Mucosa of rectum (tissue), 2 donors: ENCODE data around the gene DLGAP1.

Source experiments
- H3K27ac ChIP-seq, 2 donors: one replicate each; pipeline ENCODE4 v1.7.0; 2013; ENCODE audit warnings: inconsistent platforms in 2 of 2, low read depth in 2 of 2, low read length in 2 of 2
- H3K27me3 ChIP-seq, 2 donors: one replicate each; pipeline ENCODE4 v1.7.0; 2013; ENCODE audit warnings: low read length in 2 of 2; ENCODE audit not compliant: control insufficient read depth in 2 of 2, insufficient read depth in 2 of 2
- H3K36me3 ChIP-seq, 2 donors: one replicate each; pipeline ENCODE4 v1.7.0; 2013; ENCODE audit warnings: low read length in 2 of 2; ENCODE audit not compliant: control insufficient read depth in 2 of 2, insufficient read depth in 2 of 2
- H3K4me1 ChIP-seq, 2 donors: one replicate each; pipeline ENCODE4 v1.7.0; 2013; ENCODE audit warnings: low read length in 2 of 2, mild to moderate bottlenecking in 1 of 2; ENCODE audit not compliant: control insufficient read depth in 2 of 2, insufficient read depth in 2 of 2
- H3K4me3 ChIP-seq, 2 donors: one replicate each; pipeline ENCODE4 v1.7.0; 2013; ENCODE audit warnings: low read length in 2 of 2
- H3K9ac ChIP-seq, 2 donors: one replicate each; pipeline ENCODE4 v1.7.0; 2013; ENCODE audit warnings: low read length in 2 of 2, low read depth in 1 of 2, mild to moderate bottlenecking in 1 of 2
- H3K9me3 ChIP-seq, 2 donors: one replicate each; pipeline ENCODE4 v1.7.0; 2013; ENCODE audit warnings: low read length in 2 of 2; ENCODE audit not compliant: control insufficient read depth in 2 of 2
- donor health status: healthy.
- donor health status: Normal muscosa, but diverticular disease.

Gene DLGAP1

DNA sequence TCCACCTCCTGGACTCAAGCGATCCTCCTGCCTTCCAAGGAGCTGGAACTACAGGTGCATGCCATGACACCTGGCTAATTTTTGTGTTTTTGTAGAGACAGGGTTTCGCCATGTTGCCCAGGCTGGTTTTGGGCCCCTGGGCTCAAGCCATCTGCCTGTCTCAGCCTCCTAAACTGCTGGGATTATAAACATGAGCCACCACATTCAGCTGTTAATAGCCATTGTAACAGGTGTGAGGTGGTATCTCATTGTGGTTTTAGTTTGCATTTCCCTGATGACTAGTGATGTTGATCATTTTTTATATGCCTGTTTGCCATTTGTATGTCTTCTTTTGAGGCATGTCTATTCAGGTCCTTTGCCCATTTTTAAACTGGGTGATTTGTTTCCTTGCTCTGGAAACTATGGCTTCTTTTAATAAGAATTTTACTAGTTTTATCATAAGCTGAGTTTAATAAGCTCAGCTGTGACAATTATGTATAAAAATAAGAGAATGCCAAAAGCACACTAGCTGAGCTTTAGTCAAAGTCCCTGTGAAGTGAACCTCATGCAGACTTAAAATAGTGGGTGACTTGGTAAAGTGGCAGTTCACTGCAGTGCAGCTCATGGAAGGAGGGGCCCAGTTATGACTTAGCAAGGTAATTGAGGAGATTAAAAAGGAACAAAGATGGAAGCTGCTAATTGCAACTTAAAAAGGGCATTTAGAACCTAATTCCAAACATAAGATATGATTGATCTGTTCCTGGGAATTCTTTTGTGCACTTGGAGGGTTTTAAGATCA, 540.1 kb downstream of the DLGAP1 start:
- no peaks in the 10 kb centered on the region for H3K4me1 ChIP-seq
- no peaks in the 10 kb centered on the region for H3K27me3 ChIP-seq
- no peak overlapping the region for H3K4me3 ChIP-seq
- H3K9ac ChIP-seq: no peak overlapping the region
- H3K27ac ChIP-seq: no peak overlapping the region
- no peaks in the 10 kb centered on the region for H3K9me3 ChIP-seq
- no peaks in the 10 kb centered on the region for H3K36me3 ChIP-seq

DNA sequence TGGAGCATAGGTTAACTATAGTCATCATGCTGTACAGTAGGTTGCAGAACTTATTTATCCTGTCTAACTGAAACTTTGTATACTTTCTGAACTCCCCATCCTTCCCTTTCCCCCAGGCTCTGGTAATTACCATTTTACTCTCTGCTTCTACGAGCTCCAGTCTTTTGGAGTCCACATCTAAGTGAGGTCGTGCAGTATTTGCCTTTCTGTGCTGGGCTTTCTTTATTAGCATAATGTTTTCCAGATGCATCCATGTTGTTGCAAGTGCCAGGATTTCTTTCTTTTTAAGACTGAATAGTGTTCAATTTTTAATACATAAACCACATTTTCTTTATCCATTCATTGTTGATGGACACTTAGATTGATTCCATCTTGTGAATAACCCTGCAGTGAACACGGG, 541.0 kb downstream of the DLGAP1 start:
- Histone ChIP-seq H3K36me3 (no peaks in the 10 kb centered on the region), H3K4me1 (no peaks in the 10 kb centered on the region), H3K9ac (no peak overlapping the region), H3K9me3 (no peaks in the 10 kb centered on the region), H3K4me3 (no peak overlapping the region), H3K27me3 (no peaks in the 10 kb centered on the region), H3K27ac (no peak overlapping the region)

DNA sequence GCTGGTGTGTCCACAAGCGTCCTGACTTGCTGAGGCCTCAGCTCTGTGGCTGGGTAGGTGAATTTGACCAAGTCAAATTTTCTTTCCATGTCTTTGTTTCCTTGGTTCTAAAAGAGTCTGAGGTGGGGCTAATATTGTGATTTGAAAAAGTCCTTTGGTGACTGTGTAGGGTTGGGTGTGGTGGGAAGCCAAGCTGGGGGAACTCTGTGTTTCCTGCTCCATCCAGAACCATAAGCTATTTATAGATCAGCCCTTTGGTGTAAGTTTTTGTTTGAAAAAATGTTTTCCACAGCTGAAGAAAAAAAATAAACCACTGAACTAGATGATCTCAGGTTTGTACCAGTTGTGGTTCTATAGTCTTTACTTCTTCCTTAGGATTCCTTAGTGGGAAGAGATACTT, 542.4 kb downstream of the DLGAP1 start:
- H3K27ac ChIP-seq: no peak overlapping the region
- no peak overlapping the region for H3K4me3 ChIP-seq
- no peak overlapping the region for H3K9ac ChIP-seq
- H3K27me3 ChIP-seq: no peaks in the 10 kb centered on the region
- H3K4me1 ChIP-seq: no peaks in the 10 kb centered on the region
- no peaks in the 10 kb centered on the region for H3K9me3 ChIP-seq
- H3K36me3 ChIP-seq: no peaks in the 10 kb centered on the region

DNA sequence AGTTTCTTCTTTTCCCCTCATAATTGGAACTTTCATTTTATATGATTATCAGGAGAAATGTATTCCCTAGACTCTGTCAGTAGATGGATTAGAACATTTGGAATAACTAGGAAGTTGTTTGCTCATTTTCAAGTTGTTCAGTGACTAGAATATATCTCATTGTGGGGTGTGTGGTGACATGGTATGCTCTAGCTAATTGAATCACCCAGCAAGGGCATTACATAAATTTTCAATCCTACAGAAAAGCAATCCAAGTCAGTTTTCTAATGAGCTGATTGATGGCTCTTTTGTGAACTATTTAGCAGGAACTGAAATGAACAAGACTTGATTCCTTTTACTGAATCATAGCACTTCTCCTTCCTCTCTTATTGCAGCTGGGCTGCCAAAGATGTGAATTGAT, 543.7 kb downstream of the DLGAP1 start:
- no peaks in the 10 kb centered on the region for H3K36me3 ChIP-seq
- H3K9ac ChIP-seq: no peak overlapping the region
- H3K9me3 ChIP-seq: no peaks in the 10 kb centered on the region
- H3K4me3 ChIP-seq: no peak overlapping the region
- H3K27me3 ChIP-seq: no peaks in the 10 kb centered on the region
- H3K27ac ChIP-seq: no peak overlapping the region
- no peaks in the 10 kb centered on the region for H3K4me1 ChIP-seq

DNA sequence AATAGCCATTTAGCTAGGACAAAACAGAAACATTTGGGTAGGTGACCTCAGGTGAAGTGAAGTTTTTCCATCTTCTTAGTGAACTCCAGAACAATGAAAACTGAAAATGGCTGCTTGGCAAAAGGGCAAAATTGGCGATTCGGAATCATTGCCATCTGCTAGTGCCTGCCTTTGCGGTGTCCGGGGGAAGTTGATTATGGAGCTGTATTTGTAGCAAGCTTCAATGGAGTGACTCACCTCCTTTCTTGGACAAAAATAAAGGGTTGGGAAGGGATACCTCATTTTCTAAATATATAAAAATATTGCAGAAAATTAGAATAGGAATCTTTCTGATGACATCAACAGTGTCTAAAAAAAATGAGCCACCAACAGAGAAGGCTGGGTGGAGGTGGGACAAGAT, 544.6 kb downstream of the DLGAP1 start:
- Histone ChIP-seq H3K36me3 (no peaks in the 10 kb centered on the region), H3K4me1 (no peaks in the 10 kb centered on the region), H3K27ac (no peak overlapping the region), H3K9me3 (no peaks in the 10 kb centered on the region), H3K27me3 (no peaks in the 10 kb centered on the region), H3K4me3 (no peak overlapping the region), H3K9ac (no peak overlapping the region)

DNA sequence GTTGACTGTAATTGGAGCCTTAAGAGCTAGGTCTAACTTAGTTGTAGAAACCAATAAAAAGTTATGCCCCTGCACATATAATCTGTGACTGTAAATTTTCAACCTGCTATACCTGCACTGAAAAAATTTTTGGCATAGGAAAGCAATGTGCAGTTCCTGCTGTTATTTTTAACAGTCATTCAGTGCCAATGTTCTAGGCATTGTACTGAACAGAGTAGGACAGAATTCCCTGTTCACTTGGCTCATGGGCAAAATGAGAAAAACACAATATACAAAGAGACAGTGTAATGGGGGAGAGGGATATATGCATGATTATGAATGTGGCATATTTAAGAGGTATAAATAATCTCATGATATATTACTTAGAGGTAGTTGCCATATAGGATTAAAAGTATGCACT, 547.2 kb downstream of the DLGAP1 start:
- Histone ChIP-seq H3K4me3 (no peak overlapping the region), H3K36me3 (no peaks in the 10 kb centered on the region), H3K27ac (no peak overlapping the region), H3K27me3 (no peaks in the 10 kb centered on the region), H3K9ac (no peak overlapping the region), H3K9me3 (no peaks in the 10 kb centered on the region), H3K4me1 (no peaks in the 10 kb centered on the region)

DNA sequence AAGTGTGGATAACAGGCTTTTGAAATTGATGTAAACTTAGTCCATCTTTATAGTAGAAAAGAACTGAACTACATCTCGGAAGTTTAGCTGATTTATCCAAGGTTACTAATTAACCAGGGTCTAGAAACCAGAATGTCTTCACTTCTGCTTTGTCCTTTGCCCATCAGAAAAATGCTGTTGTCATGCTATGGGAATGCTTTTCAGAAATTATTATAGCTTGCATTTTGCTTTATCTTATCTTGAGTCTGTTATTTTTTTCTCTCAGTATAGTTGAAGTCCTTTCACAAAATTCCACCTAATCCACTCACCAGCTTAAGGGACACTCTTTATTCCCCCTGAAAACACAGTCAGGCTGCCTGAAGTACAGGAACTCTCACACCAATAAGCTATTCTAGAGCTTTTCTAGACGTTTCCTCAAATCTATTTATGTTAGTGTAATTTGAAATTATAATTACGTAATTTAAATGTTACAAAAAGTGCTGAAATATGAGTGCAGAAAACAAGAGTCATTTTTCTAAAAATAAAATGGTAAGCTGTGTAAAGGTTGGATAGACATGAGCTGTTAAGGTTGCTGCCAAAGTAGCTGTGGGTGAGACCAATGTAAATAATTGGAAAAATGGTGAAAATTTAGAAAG, 548.9 kb downstream of the DLGAP1 start:
- Histone ChIP-seq H3K9ac (no peak overlapping the region), H3K4me1 (no peaks in the 10 kb centered on the region), H3K27me3 (no peaks in the 10 kb centered on the region), H3K4me3 (no peak overlapping the region), H3K36me3 (no peaks in the 10 kb centered on the region), H3K9me3 (no peaks in the 10 kb centered on the region), H3K27ac (no peak overlapping the region)

DNA sequence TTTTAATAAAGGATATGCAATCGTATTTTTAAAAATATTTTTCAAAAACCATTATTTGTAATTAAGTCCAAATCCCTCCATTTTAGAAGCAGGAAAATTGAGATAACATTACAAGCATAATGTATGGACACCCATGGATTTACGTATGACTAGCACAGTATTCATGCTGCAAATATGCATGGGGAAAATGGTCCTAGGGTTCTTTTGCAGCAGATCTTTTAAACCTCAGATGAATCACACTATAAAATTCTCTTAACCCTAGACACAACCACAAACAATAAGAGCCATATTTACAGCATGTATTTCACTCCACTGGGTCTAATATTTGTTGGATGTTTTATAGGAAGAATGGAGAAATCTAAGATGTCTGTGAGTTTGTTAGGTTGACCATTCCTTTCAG, 551.8 kb downstream of the DLGAP1 start:
- Histone ChIP-seq H3K27me3 (no peaks in the 10 kb centered on the region), H3K9me3 (no peaks in the 10 kb centered on the region)

DNA sequence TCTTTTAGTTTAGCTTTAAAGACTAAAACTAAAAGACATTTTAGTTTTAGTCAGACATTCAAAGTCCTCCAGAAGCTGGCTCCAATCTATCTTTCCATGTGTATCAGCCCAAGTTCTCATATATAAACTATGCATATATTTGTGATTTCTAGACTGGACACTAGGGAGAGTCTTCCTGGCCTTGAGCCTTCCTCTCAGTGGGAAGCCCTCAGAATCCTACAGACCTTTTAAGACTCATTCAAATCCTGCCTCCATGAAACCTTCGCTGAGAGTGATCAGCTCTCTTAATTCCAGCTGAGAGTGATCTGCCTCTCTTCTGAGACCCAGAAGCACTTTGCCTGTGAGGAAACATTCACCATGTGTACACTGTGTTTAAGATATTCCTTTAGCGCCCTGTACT, 552.4 kb downstream of the DLGAP1 start:
- Histone ChIP-seq H3K9ac (no peak overlapping the region), H3K27me3 (no peaks in the 10 kb centered on the region), H3K4me1 (no peaks in the 10 kb centered on the region), H3K4me3 (no peak overlapping the region), H3K27ac (no peak overlapping the region), H3K9me3 (no peaks in the 10 kb centered on the region), H3K36me3 (no peaks in the 10 kb centered on the region)

More for the DNA sequence above, 551.8 kb downstream of the DLGAP1 start:
- Histone ChIP-seq H3K4me1 (no peaks in the 10 kb centered on the region), H3K27ac (no peak overlapping the region), H3K4me3 (no peak overlapping the region), H3K36me3 (no peaks in the 10 kb centered on the region), H3K9ac (no peak overlapping the region)

DNA sequence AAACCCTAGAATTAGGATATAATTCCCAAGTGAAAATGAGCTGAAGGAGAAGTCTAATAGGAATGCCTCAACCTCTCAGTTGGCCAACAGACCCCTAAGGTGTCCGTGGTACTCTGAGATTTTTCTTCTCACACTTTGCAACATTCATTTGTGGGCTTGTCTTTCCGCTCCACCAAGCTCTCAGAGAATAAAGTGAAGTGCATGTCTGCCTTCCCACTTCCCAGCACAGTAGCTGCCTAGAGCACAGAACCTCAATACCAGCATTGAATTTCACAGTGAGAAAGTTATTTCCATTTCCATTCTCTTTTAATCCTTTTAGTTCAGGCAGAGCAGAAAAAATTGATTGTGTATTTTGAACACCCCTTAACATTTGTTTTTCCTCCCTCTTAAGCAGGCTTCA, 553.3 kb downstream of the DLGAP1 start:
- H3K27me3 ChIP-seq: no peaks in the 10 kb centered on the region
- no peaks in the 10 kb centered on the region for H3K9me3 ChIP-seq
- no peak overlapping the region for H3K27ac ChIP-seq
- no peaks in the 10 kb centered on the region for H3K36me3 ChIP-seq
- H3K9ac ChIP-seq: no peak overlapping the region
- no peak overlapping the region for H3K4me3 ChIP-seq
- no peaks in the 10 kb centered on the region for H3K4me1 ChIP-seq
